ENCODE measurements around the gene CCNJL. TPM values are rescaled to one million over a fixed set of nuclear protein-coding genes. Genes with fewer than 3 reads are reported as not detected.

The CCNJL gene
- total and polyA plus RNA-seq, 2 of the 8 experiments (the other 6 are each of a cell fraction or from before 2014, with no cell fraction given), result 34.6 to 44.7 TPM

DNA sequence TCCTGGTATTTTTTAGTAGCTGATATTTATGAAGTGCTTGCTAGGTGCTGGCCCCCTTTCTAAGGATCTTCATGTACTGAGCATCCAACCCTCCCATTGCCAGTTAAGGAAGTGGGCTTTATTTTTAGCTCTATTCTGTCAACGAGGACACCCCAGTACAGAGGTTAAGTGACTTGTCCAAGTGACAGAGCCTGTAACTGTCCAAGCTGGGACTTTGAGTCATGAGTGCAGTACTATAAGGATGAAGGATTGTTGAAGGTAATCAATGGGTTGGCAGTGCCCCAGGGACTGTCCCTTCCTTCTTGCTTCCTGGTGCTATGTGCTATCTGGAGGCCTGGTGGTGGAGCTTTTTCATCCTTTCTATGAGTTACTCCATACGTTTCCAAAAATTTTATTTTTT is 101.0 kb downstream of the CCNJL start:
- Histone ChIP-seq H3K4me1 (replicated peaks in 1 of 4; ENCODE audit: control insufficient read depth in 3 of 4, insufficient read depth in 4 of 4, low read length in 3 of 4) (no peaks in the 10 kb centered on the region), H4K5ac (ENCODE audit: insufficient read length, low read depth, low read length) (no peak overlapping the region), H3K56ac (replicated peaks; ENCODE audit: insufficient read length, low read depth, low read length) (no peak overlapping the region), H2BK20ac (ENCODE audit: low read length) (no peak overlapping the region), H2BK15ac (ENCODE audit: low read length) (no peak overlapping the region), H3K9me3 (ENCODE audit: insufficient read depth in 2 of 2, low read depth in 1 of 2, low read length in 1 of 2) (no peaks in the 10 kb centered on the region), H3K36me3 (ENCODE audit: control insufficient read depth in 2 of 4, insufficient read depth in 4 of 4, low read length in 3 of 4) (no peaks in the 10 kb centered on the region), H4K20me1 (replicated peaks in 1 of 2; ENCODE audit: control insufficient read depth in 1 of 2, insufficient read depth in 2 of 2, low read length in 2 of 2) (no peaks in the 10 kb centered on the region), H2BK120ac (replicated peaks; ENCODE audit: low read depth, low read length) (no peak overlapping the region), H2BK12ac (ENCODE audit: low read depth, low read length) (no peak overlapping the region), H4K91ac (replicated peaks; ENCODE audit: insufficient read length, low read length) (no peak overlapping the region), H3K27ac (ENCODE audit: low read depth, low read length) (no peak overlapping the region), H3K9ac (replicated peaks in 1 of 4; ENCODE audit: extremely low read depth in 1 of 4, low read depth in 3 of 4, low read length in 3 of 4) (no peak overlapping the region), H3K23me2 (ENCODE audit: low read depth, low read length) (no peaks in the 10 kb centered on the region), H3K27me3 (replicated peaks in 1 of 4; ENCODE audit: control insufficient read depth in 3 of 4, extremely low read depth in 1 of 4, insufficient read depth in 3 of 4, low read length in 3 of 4) (no peaks in the 10 kb centered on the region), H3K18ac (ENCODE audit: extremely low read depth, low read length) (no peak overlapping the region), H2AK5ac (ENCODE audit: low read depth, low read length) (no peak overlapping the region), H2AFZ (ENCODE audit: low read length) (no peak overlapping the region), H3K4ac (replicated peaks; ENCODE audit: insufficient read length, low read depth, low read length) (no peak overlapping the region), H4K8ac (ENCODE audit: extremely low read depth, insufficient read depth, low read length) (no peak overlapping the region), H3K23ac (ENCODE audit: insufficient read length) (no peak overlapping the region), H2BK5ac (ENCODE audit: low read depth, low read length) (no peak overlapping the region), H3K79me2 (ENCODE audit: control insufficient read depth in 1 of 2, insufficient read depth in 2 of 2, low read length in 2 of 2) (no peaks in the 10 kb centered on the region), H3K14ac (ENCODE audit: insufficient read length) (no peak overlapping the region), H3K4me2 (ENCODE audit: insufficient read depth in 1 of 2, low read depth in 2 of 2, low read length in 2 of 2) (no peak overlapping the region), H3K79me1 (ENCODE audit: low read depth, low read length) (no peaks in the 10 kb centered on the region), H3K4me3 (ENCODE audit: extremely low read depth in 1 of 4, insufficient read depth in 2 of 4, low read depth in 3 of 4, low read length in 4 of 4) (no peak overlapping the region)
- ChIA-PET POLR2A (ENCODE audit: partially characterized antibody) (no interaction called here), CTCF (ENCODE audit: partially characterized antibody) (interaction anchor here (0.8 to 2.6 kb wide), 10 partner anchors 8 to 180 kb away, joined by 3 to 16 read pairs (median 4); no protein-coding TSS in a partner anchor)
- FAIRE-seq, result no peak
- 79% methylated on average over 2 of the region's 2 CpGs; no CpG with 5 or more reads in 1 of the 2 experiments for WGBS, 2 experiments (ENCODE audit: extremely low coverage in 1 of 2, insufficient coverage in 1 of 2, insufficient read length in 1 of 2, insufficient replicate concordance in 2 of 2, low coverage in 1 of 2, low lambda C conversion rate in 2 of 2, missing lambda C conversion rate in 1 of 2)
- no peak for DNase-seq (ENCODE audit: low read depth in 1 of 2, low spot score in 2 of 2)
- no peak for TF ChIP-seq HDAC2 (IDR thresholded peaks at IDR 0.05; ENCODE audit: borderline replicate concordance in 1 of 2, low read depth in 2 of 2, low read length in 2 of 2)
- no peak for TF ChIP-seq SIN3A (conservative IDR thresholded peaks at IDR 0.05 in 1 of 2, IDR thresholded peaks at IDR 0.05 in 1 of 2; ENCODE audit: low read depth in 1 of 2, low read length in 2 of 2)
- TF ChIP-seq YY1 (IDR thresholded peaks at IDR 0.05; ENCODE audit: low read depth, low read length), result no peak
- TF ChIP-seq, protein P1, sequence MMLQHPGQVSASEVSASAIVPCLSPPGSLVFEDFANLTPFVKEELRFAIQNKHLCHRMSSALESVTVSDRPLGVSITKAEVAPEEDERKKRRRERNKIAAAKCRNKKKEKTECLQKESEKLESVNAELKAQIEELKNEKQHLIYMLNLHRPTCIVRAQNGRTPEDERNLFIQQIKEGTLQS (IDR thresholded peaks at IDR 0.05; ENCODE audit: insufficient read depth, low read depth, low read length), result no peak
- no peak for TF ChIP-seq SP4 (IDR thresholded peaks at IDR 0.05; ENCODE audit: low read length)
- no peak for TF ChIP-seq HDAC6 (IDR thresholded peaks at IDR 0.05; ENCODE audit: low read depth, low read length)
- TF ChIP-seq MAFK (IDR thresholded peaks at IDR 0.05; ENCODE audit: low read depth, low read length), result no peak
- no peak for TF ChIP-seq TAF1 (IDR thresholded peaks at IDR 0.05; ENCODE audit: low read depth, low read length)
- TF ChIP-seq GTF2F1 (IDR thresholded peaks at IDR 0.05; ENCODE audit: borderline replicate concordance, low read depth, low read length), result no peak
- TF ChIP-seq SRF (IDR thresholded peaks at IDR 0.05; ENCODE audit: low read depth, low read length), result no peak
- no peak for TF ChIP-seq BRCA1 (IDR thresholded peaks at IDR 0.05; ENCODE audit: low read depth, low read length)
- TF ChIP-seq EZH2 (IDR thresholded peaks at IDR 0.05; ENCODE audit: low read depth, low read length, severe bottlenecking), result no peak
- no peak for TF ChIP-seq KDM1A (IDR thresholded peaks at IDR 0.05; ENCODE audit: borderline replicate concordance, low read length)
- no peak for TF ChIP-seq RFX5 (IDR thresholded peaks at IDR 0.05; ENCODE audit: borderline replicate concordance, low read depth, low read length)

Data from H1 (cell line).